Activated CD4-positive, alpha-beta T cell treated with anti-CD3 and anti-CD28 coated beads, Interleukin-2, amount 50 U/mL, for 48 hours (primary cell): ENCODE measurements around the gene GNPAT.

Experiments
- DNase-seq, 2 experiments: peaks; one replicate each; pipeline ENCODE4 v3.0.0-alpha.2; 2020

Gene GNPAT

GRCh38 chr1:231322880-231323530 lies 82.0 kb downstream of the GNPAT start:
- no peak for DNase-seq

- DNase-seq: no peak
Observed at GRCh38 chr1:231324660-231325059, 83.6 kb downstream of the GNPAT start.

GRCh38 chr1:231326248-231326647 lies 85.2 kb downstream of the GNPAT start:
- no peak for DNase-seq
